IMR-90 (cell line): ENCODE results near the gene LAPTM5. TPM values are rescaled to one million over a fixed set of nuclear protein-coding genes. Genes with fewer than 3 reads are reported as not detected.

Experiments
- ATAC-seq: fragments of 200-7000 bp; cut with Tn5 transposase; 2 replicates; pipeline ENCODE4 v1.9.1; 2020; ENCODE audit warnings: low read depth, mild to moderate bottlenecking, moderate library complexity
- BruUV-seq: library from RNA; stranded (reverse); fragments of 400-500 nt; replicated peaks from 2 replicates; lab custom pipeline; 2021; lab: Mats Ljungman, UMichigan
- CTCF ChIA-PET: fragments of 300-600 bp; formaldehyde crosslinking; extraction: SDS; loops from one replicate; lab custom pipeline; 2021; ENCODE audit warnings: antibody characterized with exemption; lab: Yijun Ruan, JAX
- POLR2A ChIA-PET: fragments of 300-600 bp; sonication (Branson Sonifier 250); formaldehyde crosslinking; loops from one replicate; lab custom pipeline; 2022; ENCODE audit warnings: antibody characterized with exemption; ENCODE audit not compliant: unreplicated experiment; lab: Charles Lee
- DNase-seq: peaks from one replicate; pipeline ENCODE4 v3.0.0; 2013
- H2AFZ ChIP-seq: replicated peaks from 2 replicates; pipeline ENCODE3; 2013; ENCODE audit warnings: low read length, mild to moderate bottlenecking; ENCODE audit not compliant: poor library complexity
- H2AK5ac ChIP-seq: 2 replicates; pipeline ENCODE4 v1.6.1; 2013; ENCODE audit warnings: low read depth, low read length, inconsistent platforms
- H2AK9ac ChIP-seq: replicated peaks from 2 replicates; pipeline ENCODE3; 2013; ENCODE audit warnings: mild to moderate bottlenecking, low read depth, low read length, moderate library complexity; ENCODE audit not compliant: poor library complexity
- H2BK120ac ChIP-seq: 2 replicates; pipeline ENCODE4 v1.6.1; 2013; ENCODE audit warnings: low read depth, low read length, inconsistent platforms
- H2BK15ac ChIP-seq: 3 replicates; pipeline ENCODE4 v1.6.1; 2013; ENCODE audit warnings: low read depth, low read length, inconsistent platforms
- H2BK20ac ChIP-seq: 2 replicates; pipeline ENCODE4 v1.6.1; 2013; ENCODE audit warnings: low read depth, mild to moderate bottlenecking, inconsistent platforms, low read length, moderate library complexity
- H2BK5ac ChIP-seq: 2 replicates; pipeline ENCODE4 v1.6.1; 2013; ENCODE audit warnings: mild to moderate bottlenecking, low read depth, low read length, inconsistent platforms; ENCODE audit not compliant: poor library complexity, severe bottlenecking
- H3K14ac ChIP-seq: replicated peaks from 2 replicates; pipeline ENCODE4 v1.6.1; 2013; ENCODE audit warnings: low read depth, low read length, inconsistent platforms
- H3K18ac ChIP-seq: 2 replicates; pipeline ENCODE4 v1.6.1; 2013; ENCODE audit warnings: low read depth, low read length, control low read depth
- H3K23ac ChIP-seq: 2 replicates; pipeline ENCODE4 v1.6.1; 2013; ENCODE audit warnings: low read depth, low read length, inconsistent platforms
- H3K27ac ChIP-seq: 2 replicates; pipeline ENCODE4 v1.5.1; 2013; ENCODE audit warnings: mild to moderate bottlenecking, control low read depth, low read length; ENCODE audit not compliant: insufficient read depth
- H3K27me3 ChIP-seq: 2 replicates; pipeline ENCODE4 v1.6.1; 2013; ENCODE audit warnings: low read length; ENCODE audit not compliant: control insufficient read depth, insufficient read depth
- H3K36me3 ChIP-seq: 2 replicates; pipeline ENCODE4 v1.6.1; 2013; ENCODE audit warnings: low read length, mixed read lengths; ENCODE audit not compliant: control insufficient read depth, insufficient read depth
- H3K4ac ChIP-seq: 2 replicates; pipeline ENCODE4 v1.6.1; 2013; ENCODE audit warnings: low read depth, low read length, inconsistent platforms
- H3K4me1 ChIP-seq: 2 replicates; pipeline ENCODE4 v1.6.1; 2013; ENCODE audit warnings: low read length, mixed read lengths; ENCODE audit not compliant: control insufficient read depth, insufficient read depth
- H3K4me2 ChIP-seq: 2 replicates; pipeline ENCODE4 v1.6.1; 2013; ENCODE audit warnings: low read depth, mild to moderate bottlenecking, control low read depth, low read length, moderate library complexity
- H3K4me3 ChIP-seq: 2 replicates; pipeline ENCODE4 v1.5.1; 2013; ENCODE audit warnings: low read depth, mild to moderate bottlenecking, control low read depth, low read length, moderate library complexity; ENCODE audit not compliant: insufficient read depth
- H3K56ac ChIP-seq: 2 replicates; pipeline ENCODE4 v1.6.1; 2013; ENCODE audit warnings: low read length, inconsistent platforms; ENCODE audit not compliant: insufficient read depth; ENCODE audit errors: extremely low read depth
- H3K79me1 ChIP-seq, 2 experiments: 2 replicates each; pipeline ENCODE4 v1.6.1; 2013; ENCODE audit warnings: low read length in 2 of 2, inconsistent platforms in 1 of 2, low read depth in 1 of 2
- H3K9ac ChIP-seq: 2 replicates; pipeline ENCODE4 v1.6.1; 2013; ENCODE audit warnings: low read depth, low read length, control low read depth
- H3K9me1 ChIP-seq: 2 replicates; pipeline ENCODE4 v1.6.1; 2013; ENCODE audit warnings: low read length, inconsistent platforms; ENCODE audit not compliant: insufficient read depth
- H3K9me3 ChIP-seq: 2 replicates; pipeline ENCODE4 v1.6.1; 2013; ENCODE audit warnings: low read length; ENCODE audit not compliant: control insufficient read depth, insufficient read depth
- H4K20me1 ChIP-seq: 2 replicates; pipeline ENCODE4 v1.6.1; 2013; ENCODE audit warnings: low read length, inconsistent platforms; ENCODE audit not compliant: insufficient read depth
- H4K5ac ChIP-seq: 2 replicates; pipeline ENCODE4 v1.6.1; 2013; ENCODE audit warnings: mild to moderate bottlenecking, low read depth, low read length, control low read depth
- H4K8ac ChIP-seq, 2 experiments: 2 replicates each; pipeline ENCODE4 v1.6.1; 2013; ENCODE audit warnings: low read depth in 2 of 2, low read length in 2 of 2, control low read depth in 1 of 2, inconsistent platforms in 1 of 2
- H4K91ac ChIP-seq: 2 replicates; pipeline ENCODE4 v1.6.1; 2013; ENCODE audit warnings: low read depth, low read length, inconsistent platforms; ENCODE audit not compliant: insufficient read depth
- CEBPB ChIP-seq: IDR thresholded peaks from 2 replicates; pipeline ENCODE4 v1.6.1; 2012; ENCODE audit warnings: low read depth, low read length, improper control_type of control experiment
- CHD1 ChIP-seq: IDR thresholded peaks from 2 replicates; pipeline ENCODE4 v1.6.1; 2012; ENCODE audit warnings: low read depth, low read length, improper control_type of control experiment
- CTCF ChIP-seq: conservative IDR thresholded peaks from 2 replicates; pipeline ENCODE4 v1.5.1; 2012; ENCODE audit warnings: mild to moderate bottlenecking, low read depth, low read length, improper control_type of control experiment
- ELK1 ChIP-seq: fragments of 150-350 bp; IDR thresholded peaks from 2 replicates; pipeline ENCODE4 v1.6.1; 2016; ENCODE audit warnings: low read depth, mild to moderate bottlenecking, low read length, moderate library complexity, borderline replicate concordance
- FOS ChIP-seq: fragments of 150-350 bp; IDR thresholded peaks from 2 replicates; pipeline ENCODE4 v1.6.1; 2016; ENCODE audit warnings: low read depth, low read length
- MAZ ChIP-seq: IDR thresholded peaks from 2 replicates; pipeline ENCODE4 v1.6.1; 2012; ENCODE audit warnings: low read depth, mild to moderate bottlenecking, low read length, improper control_type of control experiment, moderate library complexity, borderline replicate concordance
- MXI1 ChIP-seq: IDR thresholded peaks from 2 replicates; pipeline ENCODE4 v1.6.1; 2012; ENCODE audit warnings: low read depth, mild to moderate bottlenecking, low read length, moderate library complexity, borderline replicate concordance
- POLR2A ChIP-seq: IDR thresholded peaks from 2 replicates; pipeline ENCODE4 v1.6.1; 2012; ENCODE audit warnings: mild to moderate bottlenecking, low read depth, low read length
- RAD21 ChIP-seq: IDR thresholded peaks from 2 replicates; pipeline ENCODE4 v1.6.1; 2012; ENCODE audit warnings: low read length, improper control_type of control experiment
- RCOR1 ChIP-seq: IDR thresholded peaks from 2 replicates; pipeline ENCODE4 v1.6.1; 2012; ENCODE audit warnings: mild to moderate bottlenecking, low read length, improper control_type of control experiment; ENCODE audit not compliant: insufficient replicate concordance
- RFX5 ChIP-seq: IDR thresholded peaks from 2 replicates; pipeline ENCODE4 v1.8.0; 2012; ENCODE audit warnings: low read depth, mild to moderate bottlenecking, low read length, moderate library complexity
- USF2 ChIP-seq: fragments of 150-350 bp; IDR thresholded peaks from 2 replicates; pipeline ENCODE4 v1.6.1; 2017; ENCODE audit warnings: mild to moderate bottlenecking, antibody characterized with exemption, low read length, low read depth
- WGBS, 2 experiments: methylation state at CpG; one replicate each; pipeline versions ENCODE4 v1.1.5 to v1.1.7; 2013; ENCODE audit warnings: missing lambda C conversion rate in 2 of 2; ENCODE audit not compliant: insufficient read length in 1 of 2; ENCODE audit errors: extremely low coverage in 2 of 2; 5-methylcytosine and 5-hydroxymethylcytosine counted together
- dilution Hi-C: fragments of 300-500 bp; cut with HindIII; formaldehyde crosslinking; loops from one replicate; pipeline ENCODE4 v1.14.3; 2018; ENCODE audit warnings: low sequenced_read_pairs; ENCODE audit not compliant: unreplicated experiment
- in situ Hi-C: fragments of 300-500 bp; cut with MboI; formaldehyde crosslinking; loops from 3 replicates; pipeline ENCODE4 v1.14.3; 2019; ENCODE audit warnings: low sequenced_read_pairs, inconsistent platforms, mixed read lengths
- intact Hi-C: fragments of 100-400 bp; cut with micrococcal nuclease; formaldehyde crosslinking; loops from 2 replicates; pipeline ENCODE4 v1.10.0; 2022
- polyA plus RNA-seq, 3 experiments: library from polyadenylated mRNA; depleted of rRNA; stranded (reverse); fragments of >200 nt; gene quantifications; 2 replicates each; pipeline ENCODE4 v1.2.3, GENCODE V29; 2012; ENCODE audit warnings: low replicate concordance in 1 of 3
- total RNA-seq: library from RNA; depleted of rRNA; stranded (reverse); fragments of >200 nt; gene quantifications from 2 replicates; pipeline ENCODE4 v1.2.3, GENCODE V29; 2012

The LAPTM5 gene
- total and polyA plus RNA-seq, 2 of the 4 experiments (the other 2 are of a cell fraction) = 0.09 TPM; not detected in 1

GRCh38 chr1:30764396-30764795 lies 6.8 kb upstream of the LAPTM5 start:
- Histone ChIP-seq H3K14ac (no peak overlapping the region), H3K56ac (no peak overlapping the region), H4K91ac (no peak overlapping the region), H2AK9ac (no peak overlapping the region), H3K4me1 (peaks cover 9% of the 10 kb centered on the region; the same call in 1 of the 2 replicates), H3K4me2 (no peak overlapping the region), H3K23ac (no peak overlapping the region), H2BK15ac (no peak overlapping the region), H4K8ac (no peak overlapping the region), H2BK120ac (no peak overlapping the region), H3K9me1 (no peaks in the 10 kb centered on the region), H2AFZ (no peak overlapping the region), H3K36me3 (no peaks in the 10 kb centered on the region), H3K4ac (no peak overlapping the region), H4K20me1 (no peaks in the 10 kb centered on the region), H4K5ac (no peak overlapping the region), H3K9me3 (no peaks in the 10 kb centered on the region; the same call in 1 of the 2 replicates), H2BK5ac (no peak overlapping the region), H2AK5ac (no peak overlapping the region), H2BK20ac (no peak overlapping the region), H3K18ac (no peak overlapping the region), H3K4me3 (no peak overlapping the region), H3K27me3 (no peaks in the 10 kb centered on the region; the same call in 1 of the 2 replicates), H3K9ac (no peak overlapping the region), H3K79me1 (no peaks in the 10 kb centered on the region), H3K27ac (no peak overlapping the region)
- dilution Hi-C loops = no loop called here
- intact Hi-C loops = no loop called here
- no TSS peak for BruUV-seq
- WGBS, 2 experiments = no CpG with 5 or more reads among the region's 5 CpGs
- DNase-seq (no peak), ATAC-seq (no peak)
- ChIA-PET CTCF (interaction anchor here (0.6 kb wide), 2 partner anchors 9 to 72 kb away, joined by 3 to 4 read pairs; no protein-coding TSS in a partner anchor), POLR2A (no interaction called here)
- in situ Hi-C loops = loop anchor here (5.0 kb wide), 1 partner anchor 42 kb away; the partner anchor contains the start of gene MATN1
- no peak for TF ChIP-seq CEBPB
- TF ChIP-seq MXI1 = no peak
- no peak for TF ChIP-seq FOS
- TF ChIP-seq USF2 = no peak
- TF ChIP-seq RCOR1 = no peak
- no peak for TF ChIP-seq CTCF
- no peak for TF ChIP-seq RFX5
- no peak for TF ChIP-seq RAD21
- TF ChIP-seq POLR2A = no peak
- TF ChIP-seq CHD1 = no peak
- no peak for TF ChIP-seq ELK1
- TF ChIP-seq MAZ = no peak
